Superior temporal gyrus (tissue), 1 donor: ENCODE measurements around the gene ABHD17C.

ENCODE experiments used
- DNase-seq: peaks from one replicate; pipeline ENCODE4 v3.0.0-alpha.2; 2016; ENCODE audit errors: extremely low spot score

ABHD17C gene

DNA sequence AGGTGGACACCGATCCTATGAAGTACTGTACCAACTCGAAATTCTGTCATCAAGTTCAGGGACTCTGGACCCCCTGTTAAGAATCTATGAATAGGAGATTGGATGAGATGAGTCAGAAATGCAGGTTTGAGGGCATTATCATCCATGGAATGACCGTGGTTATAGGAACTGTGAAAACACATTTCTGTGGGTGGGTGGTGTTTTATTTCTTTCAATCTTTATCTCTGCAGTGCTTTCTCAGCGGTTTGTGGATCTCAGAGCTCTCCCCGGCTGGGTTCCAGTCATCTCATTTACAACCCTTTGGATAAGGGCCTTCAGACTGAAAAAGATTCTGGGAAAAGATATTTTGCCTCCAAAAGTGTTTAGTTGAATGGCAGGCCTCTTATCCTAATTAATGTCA lies 5.4 kb upstream of the ABHD17C start:
- no peak for DNase-seq

DNA sequence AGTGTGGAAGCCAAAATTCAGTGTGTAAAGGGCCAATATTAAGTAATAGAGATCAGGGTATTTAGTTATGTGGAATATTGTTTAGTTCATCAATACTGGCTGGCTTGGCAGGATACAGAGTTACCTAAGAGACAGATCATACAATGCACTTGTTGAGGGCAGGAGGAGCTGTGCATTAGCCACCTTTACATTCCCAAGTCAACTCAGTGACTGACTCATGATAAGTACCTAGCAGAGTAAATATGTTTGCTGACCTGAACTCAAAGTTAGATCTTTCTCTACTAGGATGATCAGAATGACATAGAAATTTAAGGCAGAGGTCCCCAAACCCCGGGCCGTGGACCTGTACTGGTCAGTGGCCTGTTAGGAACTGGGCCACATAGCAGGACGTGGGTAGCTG lies 3.5 kb upstream of the ABHD17C start:
- DNase-seq, result no peak

DNA sequence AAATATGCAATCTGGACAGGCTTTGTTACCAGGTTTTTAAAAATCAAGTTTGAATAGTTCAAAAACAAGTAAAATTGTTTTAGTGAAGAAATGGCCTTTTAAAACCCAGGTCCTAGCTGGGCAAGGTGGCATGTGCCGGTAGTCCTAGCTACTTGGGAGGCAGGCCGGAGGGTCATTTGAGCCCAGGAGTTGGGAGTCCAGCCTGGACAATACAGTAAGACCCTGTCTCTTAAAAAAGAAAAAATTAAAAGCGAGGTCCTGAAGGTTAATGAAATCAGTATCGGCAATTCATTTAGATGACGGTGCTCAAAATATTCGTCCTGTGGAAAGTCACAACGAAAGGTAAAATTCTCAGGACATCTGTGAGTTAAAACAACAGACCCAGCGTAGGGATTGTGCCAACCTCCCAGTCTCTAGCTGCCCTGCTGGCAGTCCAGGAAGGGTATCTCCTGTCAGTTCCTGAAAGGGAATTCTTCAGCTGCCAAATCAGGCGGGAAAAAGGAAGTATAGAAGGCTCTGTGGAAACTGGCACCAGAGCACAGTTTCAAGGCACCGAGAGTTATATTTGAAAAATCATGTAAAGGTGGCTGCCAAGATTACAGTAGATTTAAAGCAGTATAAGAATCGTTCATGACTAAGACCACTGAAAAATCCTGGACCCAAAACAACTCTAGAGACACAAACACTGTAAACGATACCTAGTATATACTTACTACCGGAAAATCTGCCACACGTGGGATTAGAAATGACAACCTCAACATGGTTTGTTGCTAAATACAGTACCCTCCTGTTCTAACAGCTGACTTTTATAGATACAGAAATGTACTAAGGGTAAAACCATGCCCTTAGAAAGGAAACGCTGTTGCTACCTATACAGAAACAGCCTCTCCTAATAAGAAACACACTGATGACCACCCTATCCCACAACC lies 1.2 kb upstream of the ABHD17C start:
- peak; percentile 60 for DNase-seq

DNA sequence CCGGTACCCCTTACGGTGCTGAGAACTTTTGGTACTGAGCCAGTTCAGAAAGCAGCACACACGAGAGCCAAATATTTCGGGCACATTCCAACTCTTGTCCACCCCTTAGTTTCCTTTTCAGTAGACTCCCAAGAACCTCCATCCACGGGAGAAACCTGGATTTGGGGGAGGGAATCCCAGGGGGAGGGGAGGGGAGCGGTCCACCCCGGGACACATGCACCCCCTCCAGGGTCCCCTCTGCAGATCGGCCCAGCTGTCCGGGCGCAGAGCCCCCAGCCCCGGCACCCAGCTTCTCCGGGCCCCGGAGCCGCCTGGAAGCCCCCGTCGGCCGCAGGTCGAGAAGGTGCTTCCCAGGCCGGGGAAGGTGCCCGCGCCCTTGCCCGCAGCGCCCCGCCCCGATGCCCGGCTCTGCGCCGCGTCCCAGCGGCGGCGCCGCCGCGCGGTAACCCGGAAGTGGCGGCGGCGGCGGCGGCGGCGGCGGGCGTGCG lies 455 bp upstream of the ABHD17C start:
- DNase-seq, result no peak

DNA sequence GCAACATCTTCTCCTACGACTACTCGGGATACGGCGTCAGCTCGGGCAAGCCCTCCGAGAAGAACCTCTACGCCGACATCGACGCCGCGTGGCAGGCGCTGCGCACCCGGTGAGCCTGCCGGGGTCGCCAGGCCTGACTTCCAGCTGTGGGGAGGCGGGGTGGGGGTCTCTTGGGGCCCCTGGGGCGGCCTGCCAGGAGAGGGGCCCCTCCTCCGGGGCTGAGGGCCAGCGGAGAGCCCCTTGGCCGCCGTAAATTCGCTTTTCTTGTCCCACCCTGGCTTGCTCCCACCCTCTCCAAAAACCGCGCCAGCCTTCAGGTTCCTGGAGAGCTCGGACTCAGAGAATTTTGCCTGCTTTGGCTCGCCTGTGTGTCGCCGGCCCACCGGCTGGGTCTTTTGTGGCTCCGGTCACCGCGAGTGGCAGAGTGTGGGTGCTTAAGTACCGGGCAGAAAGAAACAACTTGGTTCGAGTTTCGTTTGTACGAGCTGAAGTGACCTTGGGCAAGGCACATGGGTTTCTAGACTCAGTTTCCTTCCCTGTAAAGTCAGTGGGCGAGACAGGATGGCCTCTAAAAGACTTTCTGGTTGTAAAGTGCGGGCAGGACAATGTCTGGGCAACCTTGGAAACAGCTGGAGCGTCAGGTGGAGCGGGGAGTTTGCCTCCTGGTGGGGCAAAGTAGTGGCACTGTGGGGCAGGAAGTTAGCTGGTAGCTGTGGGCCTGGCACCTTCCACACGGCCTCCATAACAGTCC lies 976 bp downstream of the ABHD17C start:
- no peak for DNase-seq

DNA sequence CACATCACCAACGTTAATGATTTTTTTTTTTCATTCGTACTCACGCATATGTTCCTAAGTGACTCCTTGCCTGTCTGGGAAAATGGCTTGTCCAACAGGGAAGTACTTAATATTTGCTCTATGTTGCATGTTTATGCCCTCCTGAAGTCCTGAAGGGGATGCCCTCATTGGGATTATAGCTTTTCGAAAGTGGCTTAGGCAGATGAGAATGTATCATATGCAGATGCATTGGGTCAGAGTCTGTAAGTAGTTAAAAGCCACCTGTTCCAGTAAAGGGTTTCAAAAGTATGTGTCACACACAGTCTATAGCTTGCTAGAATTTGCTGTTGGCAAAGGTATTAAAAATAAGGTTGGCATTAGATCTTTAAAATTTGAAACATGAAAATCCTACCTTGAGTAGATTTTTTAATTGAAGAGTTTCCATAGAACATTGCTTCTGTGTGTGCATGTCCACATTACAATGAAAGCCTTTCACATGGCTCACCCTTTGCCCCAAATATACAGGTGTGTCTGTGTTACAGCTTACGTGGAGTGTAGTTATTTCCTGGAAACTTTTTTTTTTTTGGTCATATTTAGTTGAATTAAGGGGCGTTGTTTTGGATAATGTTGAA lies 2.1 kb downstream of the ABHD17C start:
- DNase-seq, result no peak

DNA sequence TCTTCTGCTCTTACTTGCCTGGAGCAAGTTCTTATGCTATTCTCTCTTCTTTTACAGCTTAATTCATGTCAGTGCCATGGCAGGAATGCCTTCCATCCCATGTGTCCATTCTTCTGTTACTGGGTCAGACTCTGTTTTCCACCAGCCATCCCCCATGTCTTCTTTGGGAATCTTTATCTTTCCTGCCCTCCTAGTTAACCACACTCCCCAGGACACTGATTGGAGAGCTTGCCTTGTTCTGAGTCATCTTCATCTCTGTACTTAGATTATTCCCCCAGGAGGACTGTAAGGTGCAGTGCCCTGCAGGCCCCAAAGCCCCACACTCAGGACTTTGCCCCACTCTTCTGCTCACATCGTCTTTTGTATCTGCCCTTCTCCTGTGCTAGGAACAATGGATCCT lies 3.6 kb downstream of the ABHD17C start:
- DNase-seq, result no peak

DNA sequence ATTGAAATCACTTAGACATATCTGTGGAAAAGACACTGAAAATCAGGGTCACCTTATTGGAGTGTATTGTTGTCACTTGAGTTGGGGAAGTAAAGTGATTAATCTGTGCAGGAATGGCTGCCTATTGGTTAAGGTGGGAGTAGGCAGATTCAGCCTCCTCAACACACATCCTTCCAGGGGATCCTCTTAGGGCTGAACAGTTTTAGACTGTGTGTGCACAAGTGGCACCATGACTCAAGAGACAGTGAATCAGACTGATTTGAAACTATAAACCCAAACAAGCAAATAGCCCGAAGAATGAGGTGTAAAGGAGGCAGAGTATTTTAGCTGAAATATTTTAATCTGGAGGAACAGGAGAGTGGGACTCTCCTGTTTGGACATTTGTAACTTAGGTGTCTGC lies 4.9 kb downstream of the ABHD17C start:
- no peak for DNase-seq

DNA sequence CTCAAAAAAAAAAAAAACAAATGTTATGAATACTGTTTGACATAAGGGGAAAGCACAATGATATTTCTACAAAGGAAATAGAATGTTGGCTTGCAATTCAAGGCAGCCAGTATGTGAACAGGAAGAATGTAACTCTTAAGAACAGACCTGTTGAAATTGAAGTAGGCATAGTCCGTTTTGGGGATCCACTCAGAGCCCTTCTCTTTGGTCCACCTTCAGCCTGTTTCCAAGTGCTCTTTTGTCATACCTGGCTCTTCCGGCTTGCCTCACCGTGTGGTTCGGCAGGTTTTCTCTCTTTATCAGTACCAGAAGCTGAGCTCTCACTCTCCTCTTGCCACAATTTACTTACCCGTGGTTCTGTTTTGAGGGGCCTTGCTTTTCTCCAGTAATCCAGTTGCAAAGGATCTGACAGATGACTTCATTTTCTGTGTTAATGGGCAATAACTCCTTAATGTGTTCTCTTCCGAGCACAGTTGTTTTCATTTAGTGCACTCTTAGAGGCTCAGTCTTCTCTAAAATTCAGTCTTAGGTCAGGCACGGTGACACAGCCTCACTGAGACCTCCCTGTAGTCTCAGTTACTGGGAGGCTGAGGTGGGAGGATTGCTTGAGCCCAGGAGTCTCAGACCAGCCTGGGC lies 6.7 kb downstream of the ABHD17C start:
- no peak for DNase-seq

DNA sequence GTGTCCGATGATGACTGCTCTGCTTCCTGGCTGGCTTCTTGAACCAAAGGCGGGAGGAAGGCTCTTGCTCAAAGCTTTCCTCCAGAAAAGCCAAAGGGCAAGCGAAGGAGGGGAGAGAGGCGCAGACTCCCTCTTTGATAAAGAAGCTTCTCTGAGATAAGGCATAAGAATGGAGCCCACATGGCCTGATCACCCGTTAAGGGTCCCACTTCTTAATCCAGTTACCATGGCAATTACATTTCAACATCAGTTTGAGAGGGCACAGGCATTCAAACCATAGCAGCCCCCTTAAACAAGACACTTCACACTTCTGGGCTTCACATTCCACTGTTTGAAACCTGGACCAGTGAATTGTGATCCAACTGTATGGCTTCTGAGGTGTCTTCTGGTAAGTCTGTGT lies 8.0 kb downstream of the ABHD17C start:
- DNase-seq, result no peak

DNA sequence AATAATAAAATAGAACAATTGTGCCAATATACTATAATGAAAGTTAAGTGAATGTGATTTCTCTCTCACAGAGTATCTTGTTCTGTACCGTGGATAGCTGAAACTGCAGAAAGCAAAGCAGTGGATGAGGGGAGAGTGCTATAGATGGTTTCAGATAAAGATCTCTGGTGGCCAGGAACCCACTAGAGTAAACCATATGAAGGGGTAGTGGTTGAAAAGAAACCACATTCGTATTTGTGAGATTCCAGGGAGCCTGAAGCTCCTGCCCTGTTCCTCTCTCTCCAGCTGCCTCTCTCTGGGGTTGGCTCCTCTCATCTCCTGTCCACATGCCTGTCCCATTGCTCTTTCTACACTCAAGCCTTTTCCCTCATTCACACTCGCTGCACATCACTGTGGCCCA lies 8.9 kb downstream of the ABHD17C start:
- no peak for DNase-seq

DNA sequence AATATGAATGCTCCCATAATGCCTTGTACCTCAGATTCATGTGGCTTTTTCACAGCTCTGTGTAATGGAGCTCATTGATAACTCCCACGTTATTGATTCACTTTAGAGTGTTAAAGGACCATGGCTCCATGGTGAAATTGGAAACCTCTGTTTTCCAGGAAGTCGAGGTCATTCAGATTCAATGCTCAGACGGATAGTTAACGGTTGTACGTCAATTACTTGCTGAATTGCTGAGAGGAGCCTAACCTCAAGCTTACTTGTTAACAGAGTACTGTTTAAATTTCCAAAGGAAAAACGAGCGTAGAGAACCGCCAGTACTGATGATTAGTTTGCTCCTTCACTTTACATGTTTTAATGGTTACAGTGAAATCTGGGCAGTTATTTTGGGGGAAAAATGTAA lies 11.1 kb downstream of the ABHD17C start:
- no peak for DNase-seq

DNA sequence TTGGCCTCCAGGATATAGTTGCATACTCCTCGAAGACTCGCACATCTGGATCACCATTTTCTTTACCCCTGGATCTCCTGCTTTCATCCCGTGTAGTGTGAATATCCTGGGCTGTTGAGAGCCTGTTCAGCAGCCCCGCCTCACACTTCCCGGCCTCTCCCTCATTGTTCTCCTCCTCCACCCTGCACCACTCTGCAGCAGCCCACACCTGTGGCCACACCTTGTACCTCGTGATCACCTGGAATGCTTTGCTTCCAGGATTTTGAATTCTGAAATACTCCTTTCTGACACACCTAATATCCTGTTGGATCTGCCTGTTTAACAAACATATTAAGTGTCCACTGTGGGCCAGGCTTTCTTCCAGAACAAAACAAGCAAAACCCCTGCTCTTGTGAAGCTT lies 14.4 kb downstream of the ABHD17C start:
- no peak for DNase-seq

DNA sequence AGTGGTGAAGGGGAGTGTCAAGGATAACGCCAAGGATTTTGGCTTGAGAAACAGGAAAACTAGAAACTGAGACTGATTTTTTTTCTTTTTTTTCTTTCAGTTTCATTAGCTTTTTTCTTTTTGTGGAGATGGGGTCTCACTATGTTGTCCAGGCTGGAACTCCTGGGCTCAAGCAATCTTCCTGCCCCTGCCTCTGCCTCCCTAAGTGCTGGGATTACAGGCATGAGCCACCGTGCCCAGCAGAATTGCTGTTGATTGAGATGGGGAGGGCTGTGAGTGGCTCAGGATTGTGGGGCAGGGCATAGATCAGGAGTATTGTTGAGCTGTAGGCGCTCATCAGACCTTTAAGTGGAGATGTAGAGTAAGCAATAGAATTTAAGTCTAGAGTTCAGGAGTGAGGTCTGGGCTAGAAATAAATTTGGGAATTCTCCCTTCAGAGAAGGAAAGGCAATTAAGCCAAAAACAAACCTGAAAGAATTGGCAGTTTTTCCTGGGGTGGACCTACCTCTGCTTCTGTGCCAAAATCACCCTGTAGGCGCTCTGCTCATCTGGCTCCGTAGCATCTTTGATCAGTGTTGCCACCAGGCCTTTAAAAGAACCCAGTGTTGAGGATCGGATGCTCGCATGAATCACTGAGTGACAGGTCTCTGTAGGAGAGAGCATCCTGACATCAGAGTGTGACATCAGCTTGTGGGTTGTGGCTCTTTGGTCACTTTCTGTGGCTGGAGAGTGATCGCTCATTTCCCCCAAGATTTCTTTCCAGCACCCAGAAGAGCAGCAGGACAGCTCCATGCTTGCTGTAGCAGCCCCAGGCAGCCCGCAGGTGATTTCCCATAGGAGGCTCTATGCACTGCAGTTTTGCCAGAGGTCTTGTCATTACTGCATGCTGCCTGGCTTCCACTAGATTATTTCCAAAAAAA lies 15.8 kb downstream of the ABHD17C start:
- DNase-seq, result no peak

DNA sequence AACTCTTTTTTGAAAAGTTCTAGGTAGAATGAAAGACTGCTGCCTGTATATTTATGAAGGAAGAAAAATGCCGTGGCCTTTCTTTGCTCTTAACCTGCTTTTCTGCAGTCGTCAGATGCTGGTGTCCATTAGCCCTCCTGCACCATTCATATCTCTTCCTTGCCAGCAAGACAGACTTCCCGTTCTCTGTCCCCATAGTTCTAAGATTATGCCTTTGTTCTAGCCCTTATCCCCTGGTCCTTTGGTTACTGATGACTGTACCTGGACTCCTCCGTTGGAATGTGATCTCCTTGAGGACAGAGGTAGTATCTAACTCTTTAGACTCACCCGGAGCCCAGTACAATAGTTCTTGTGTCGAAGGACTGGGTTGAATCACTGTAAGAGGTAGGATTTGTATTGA lies 16.8 kb downstream of the ABHD17C start:
- no peak for DNase-seq

DNA sequence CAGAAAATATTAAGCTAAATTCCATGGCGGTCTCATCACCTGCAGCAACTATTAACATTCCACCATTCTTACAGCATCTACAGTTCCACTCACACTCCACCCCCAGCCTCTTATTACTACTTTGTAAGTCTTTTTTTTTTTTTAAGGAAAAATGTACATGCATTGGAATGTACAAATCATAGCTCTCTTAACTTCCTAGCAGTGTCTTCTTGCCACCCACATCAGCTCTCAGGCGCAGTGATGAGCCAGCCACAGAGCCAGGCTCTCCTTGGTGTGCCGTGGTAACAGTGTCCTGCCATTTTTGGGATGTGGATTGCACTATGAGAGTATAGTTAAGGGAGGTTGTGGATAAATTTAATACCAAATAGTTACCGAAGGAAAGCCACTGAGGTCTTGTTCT lies 17.8 kb downstream of the ABHD17C start:
- DNase-seq, result no peak

DNA sequence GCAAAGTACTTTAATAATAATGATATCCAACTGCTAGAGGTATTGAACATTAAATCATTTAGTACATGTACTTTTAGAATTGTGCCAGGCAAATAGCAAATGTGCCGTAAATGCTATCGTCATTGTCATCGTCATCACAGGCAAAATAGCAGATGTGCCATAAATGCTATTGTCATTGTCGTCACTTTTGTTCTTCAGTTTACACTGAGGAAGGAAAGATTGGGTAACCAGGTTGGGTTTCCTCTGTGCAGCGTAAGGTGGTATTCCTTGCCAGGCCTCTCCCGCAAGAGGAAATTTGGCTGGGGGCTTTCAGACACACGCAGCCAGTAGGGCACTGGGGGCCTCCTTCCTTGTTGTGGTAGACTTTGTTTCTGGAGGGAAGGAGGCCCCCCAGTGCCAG lies 26.4 kb downstream of the ABHD17C start:
- no peak for DNase-seq

DNA sequence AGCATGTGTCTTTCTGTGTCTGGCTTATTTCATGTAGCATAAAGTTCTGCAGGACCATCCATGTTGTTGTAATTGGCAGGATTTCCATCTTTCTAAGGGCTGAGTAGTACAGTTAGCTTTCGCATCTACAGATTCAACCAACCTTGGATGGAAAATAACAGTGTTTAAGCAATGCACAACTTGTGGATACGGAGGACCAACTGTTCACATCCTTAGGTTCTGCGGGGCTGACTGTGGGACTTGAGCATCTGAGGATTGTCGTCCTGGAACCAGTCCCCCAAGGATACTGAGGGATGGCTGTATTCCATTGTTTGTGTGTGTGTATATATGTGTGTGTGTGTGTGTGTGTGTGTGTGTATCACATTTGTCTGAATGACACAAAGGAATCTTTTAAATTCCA lies 27.7 kb downstream of the ABHD17C start:
- DNase-seq, result no peak

DNA sequence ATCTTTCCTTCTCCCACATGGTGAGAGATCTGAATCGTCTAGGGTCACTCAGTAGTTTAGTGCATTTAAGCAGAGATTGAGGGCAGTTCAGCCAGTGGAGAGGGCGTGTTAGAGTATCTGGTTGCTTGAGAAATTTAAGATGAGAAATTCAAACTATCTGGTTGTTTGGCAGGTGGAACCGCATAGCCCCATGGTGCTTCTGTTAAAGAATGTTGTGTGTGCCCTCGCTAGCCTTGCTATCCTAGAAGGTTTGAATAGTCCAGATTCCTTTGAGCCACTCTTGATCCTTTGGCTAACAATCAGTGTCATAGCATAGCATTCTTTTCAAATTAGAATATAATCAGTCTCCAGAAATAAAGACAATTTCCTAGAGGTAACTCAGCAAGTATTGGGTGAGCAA lies 32.1 kb downstream of the ABHD17C start:
- no peak for DNase-seq

DNA sequence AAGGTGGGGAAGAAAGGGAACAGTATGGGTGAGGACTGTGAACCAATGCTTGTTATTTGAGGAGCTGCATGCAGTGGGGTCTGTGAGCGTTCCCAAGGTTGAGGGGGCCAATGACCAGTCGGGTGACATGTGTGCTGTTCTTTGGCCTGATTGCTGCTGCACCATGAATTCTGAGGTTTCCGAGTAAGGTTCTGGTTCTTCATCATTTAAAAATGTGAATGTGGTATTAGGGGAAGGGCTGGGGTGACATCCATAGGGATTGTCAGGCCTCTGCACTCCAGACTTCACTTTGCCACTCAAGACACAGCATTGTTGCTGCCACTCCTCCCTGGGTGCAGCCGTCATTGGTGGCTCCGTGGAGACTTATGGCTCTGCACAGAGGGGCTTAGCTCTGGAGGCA lies 32.5 kb downstream of the ABHD17C start:
- DNase-seq, result no peak

DNA sequence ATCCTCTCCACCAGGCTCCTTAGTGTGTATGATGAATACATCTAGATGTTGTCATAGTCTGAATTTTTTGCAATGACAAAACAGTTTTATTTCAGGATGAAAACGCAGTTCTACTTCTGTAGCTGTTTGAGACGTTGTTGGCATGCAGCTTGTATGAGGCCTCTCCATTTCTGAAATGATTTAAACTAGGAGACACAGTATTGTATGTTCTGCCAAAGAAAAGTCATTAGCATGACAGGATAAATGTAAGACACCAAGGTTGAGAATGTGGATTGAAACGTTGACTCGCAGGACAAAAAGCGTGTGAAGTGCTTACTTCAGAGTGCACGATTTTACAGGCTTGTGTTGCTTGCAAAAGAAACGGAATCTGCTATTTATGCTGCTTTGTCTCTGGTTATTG lies 35.3 kb downstream of the ABHD17C start:
- peak; percentile 33 for DNase-seq
